HG03066 (cell line): ENCODE results near the gene FAM193A.
"Not testable (repeated sequence)": the region's sequence is repeated elsewhere in the genome, so short reads cannot be mapped to it uniquely, and the experiment has no call there.

Source experiments
- ATAC-seq: cut with Tn5 transposase; IDR thresholded peaks from one replicate; pipeline ENCODE4 v1.9.1; 2021; ENCODE audit warnings: low read depth; ENCODE audit not compliant: unreplicated experiment

The FAM193A gene

GRCh38 chr4:2643555-2643954, 107.1 kb downstream of the FAM193A start:
- ATAC-seq = no peak

- ATAC-seq = no peak
Observed at GRCh38 chr4:2646396-2647149, 110.1 kb downstream of the FAM193A start.

- no peak for ATAC-seq
Observed at GRCh38 chr4:2647403-2648158, 111.1 kb downstream of the FAM193A start.

GRCh38 chr4:2648159-2648814, 111.8 kb downstream of the FAM193A start:
- ATAC-seq = no peak

- ATAC-seq = no peak
Observed at GRCh38 chr4:2649604-2650114, 113.2 kb downstream of the FAM193A start.

- no peak for ATAC-seq
Observed at GRCh38 chr4:2650276-2650675, 113.8 kb downstream of the FAM193A start.

- ATAC-seq = no peak
Observed at GRCh38 chr4:2651546-2651945, 115.1 kb downstream of the FAM193A start.

- ATAC-seq = no peak
Observed at GRCh38 chr4:2651998-2652397, 115.6 kb downstream of the FAM193A start.

- no peak for ATAC-seq
Observed at GRCh38 chr4:2652415-2653160, 116.1 kb downstream of the FAM193A start.

- ATAC-seq = no peak
Observed at GRCh38 chr4:2660596-2661211, 124.3 kb downstream of the FAM193A start.

- no peak for ATAC-seq
Observed at GRCh38 chr4:2662598-2662997, 126.2 kb downstream of the FAM193A start.

- no peak for ATAC-seq
Observed at GRCh38 chr4:2663275-2663674, 126.8 kb downstream of the FAM193A start.

- no peak for ATAC-seq
Observed at GRCh38 chr4:2666722-2667247, 130.3 kb downstream of the FAM193A start.

GRCh38 chr4:2667428-2667827, 131.0 kb downstream of the FAM193A start:
- ATAC-seq = no peak

- no peak for ATAC-seq
Observed at GRCh38 chr4:2671267-2671895, 134.9 kb downstream of the FAM193A start.

GRCh38 chr4:2672082-2672481, 135.6 kb downstream of the FAM193A start:
- ATAC-seq = no peak

GRCh38 chr4:2672700-2673099, 136.3 kb downstream of the FAM193A start:
- ATAC-seq = no peak

GRCh38 chr4:2673157-2673556, 136.7 kb downstream of the FAM193A start:
- ATAC-seq = no peak

GRCh38 chr4:2679762-2680161, 143.3 kb downstream of the FAM193A start:
- ATAC-seq = not testable (repeated sequence)
